ENCODE measurements around the gene MEIS1.

Gene MEIS1

DNA sequence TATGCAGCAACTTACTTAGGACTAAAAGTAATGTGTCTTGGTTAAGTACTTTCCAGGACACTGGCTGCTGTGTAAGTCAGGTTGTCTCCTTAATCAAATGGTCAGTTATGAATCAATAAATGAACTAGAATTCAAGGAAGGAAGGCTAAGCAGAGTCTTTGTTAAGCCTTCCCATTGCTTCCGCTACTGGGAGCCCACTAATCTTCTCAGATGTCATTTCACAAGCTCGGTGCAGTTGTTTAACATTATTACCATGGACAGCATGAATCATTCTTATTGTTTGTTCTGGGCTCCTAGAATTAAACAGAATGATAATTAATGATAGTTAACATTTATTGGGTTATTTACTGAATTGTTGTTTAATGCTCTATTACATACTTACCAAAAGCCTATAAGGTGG is 26.0 kb upstream of the MEIS1 start:
- TF ChIP-seq, protein P1, sequence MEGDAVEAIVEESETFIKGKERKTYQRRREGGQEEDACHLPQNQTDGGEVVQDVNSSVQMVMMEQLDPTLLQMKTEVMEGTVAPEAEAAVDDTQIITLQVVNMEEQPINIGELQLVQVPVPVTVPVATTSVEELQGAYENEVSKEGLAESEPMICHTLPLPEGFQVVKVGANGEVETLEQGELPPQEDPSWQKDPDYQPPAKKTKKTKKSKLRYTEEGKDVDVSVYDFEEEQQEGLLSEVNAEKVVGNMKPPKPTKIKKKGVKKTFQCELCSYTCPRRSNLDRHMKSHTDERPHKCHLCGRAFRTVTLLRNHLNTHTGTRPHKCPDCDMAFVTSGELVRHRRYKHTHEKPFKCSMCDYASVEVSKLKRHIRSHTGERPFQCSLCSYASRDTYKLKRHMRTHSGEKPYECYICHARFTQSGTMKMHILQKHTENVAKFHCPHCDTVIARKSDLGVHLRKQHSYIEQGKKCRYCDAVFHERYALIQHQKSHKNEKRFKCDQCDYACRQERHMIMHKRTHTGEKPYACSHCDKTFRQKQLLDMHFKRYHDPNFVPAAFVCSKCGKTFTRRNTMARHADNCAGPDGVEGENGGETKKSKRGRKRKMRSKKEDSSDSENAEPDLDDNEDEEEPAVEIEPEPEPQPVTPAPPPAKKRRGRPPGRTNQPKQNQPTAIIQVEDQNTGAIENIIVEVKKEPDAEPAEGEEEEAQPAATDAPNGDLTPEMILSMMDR (IDR thresholded peaks at IDR 0.05; ENCODE audit: low read depth, low read length) = no peak
- no peak overlapping the region for H3K4me3 ChIP-seq (ENCODE audit: low read depth, low read length)

DNA sequence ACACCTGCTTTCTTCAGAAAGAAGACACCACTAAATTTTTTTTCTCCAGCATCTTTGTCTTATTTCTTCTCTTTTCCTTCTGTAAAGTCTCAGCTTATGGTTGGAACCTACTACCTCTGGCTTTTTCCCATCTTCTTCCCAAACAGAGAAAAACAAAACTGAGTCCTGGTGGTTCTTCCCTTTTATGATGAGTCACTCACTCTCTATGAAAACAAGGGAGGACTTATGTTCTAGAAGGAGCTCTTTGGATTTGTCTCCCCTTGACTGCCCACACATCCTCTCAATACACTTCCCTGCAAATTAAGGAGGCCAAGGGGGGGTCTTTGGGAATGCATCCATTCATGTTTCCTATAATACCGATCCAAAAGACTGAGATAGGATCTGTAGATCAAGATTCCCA is 22.1 kb upstream of the MEIS1 start:
- H3K4me3 ChIP-seq (ENCODE audit: low read depth, low read length) = no peak overlapping the region
- TF ChIP-seq, protein P1 (IDR thresholded peaks at IDR 0.05; ENCODE audit: low read depth, low read length) = no peak

DNA sequence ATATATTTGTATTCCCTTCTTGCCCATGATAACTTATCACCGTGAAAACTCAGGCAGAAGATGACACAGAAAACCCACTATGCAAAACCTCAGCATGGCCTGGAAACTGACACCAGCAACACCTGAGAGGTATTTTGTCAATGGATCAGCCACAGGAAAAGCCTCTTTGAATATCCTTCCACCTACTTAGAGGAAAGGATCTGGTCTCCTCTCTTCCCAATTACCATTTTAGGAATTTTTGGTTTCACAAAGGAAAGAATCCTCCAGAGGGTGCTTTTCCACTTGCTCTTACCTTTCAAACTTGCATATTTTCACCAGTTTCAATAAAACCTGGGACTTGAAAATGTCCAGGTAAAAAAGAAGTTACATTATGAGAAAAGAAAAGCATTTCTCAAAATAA is 20.0 kb upstream of the MEIS1 start:
- TF ChIP-seq, protein P1 (IDR thresholded peaks at IDR 0.05; ENCODE audit: low read depth, low read length) = no peak
- no peak overlapping the region for H3K4me3 ChIP-seq (ENCODE audit: low read depth, low read length)

DNA sequence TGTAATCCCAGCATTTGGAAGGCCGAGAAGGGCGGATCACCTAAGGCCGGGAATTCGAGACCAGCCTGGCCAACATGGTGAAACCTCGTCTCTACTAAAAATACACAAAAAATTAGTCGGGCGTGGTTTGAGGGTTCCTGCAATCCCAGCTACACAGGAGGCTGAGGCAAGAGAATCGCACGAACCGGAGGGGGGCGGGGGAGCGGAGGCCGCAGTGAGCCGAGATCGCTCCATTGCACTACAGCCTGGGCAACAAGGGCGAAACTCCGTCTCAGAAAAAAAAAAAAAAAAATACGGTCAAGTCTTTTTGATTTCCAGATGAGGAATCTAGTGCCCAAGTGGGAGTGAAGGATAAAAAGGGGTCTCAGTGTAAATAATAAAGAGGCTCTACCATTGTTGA is 16.5 kb upstream of the MEIS1 start:
- no peak overlapping the region for H3K4me3 ChIP-seq (ENCODE audit: low read depth, low read length)
- TF ChIP-seq, protein P1 (IDR thresholded peaks at IDR 0.05; ENCODE audit: low read depth, low read length) = no peak

DNA sequence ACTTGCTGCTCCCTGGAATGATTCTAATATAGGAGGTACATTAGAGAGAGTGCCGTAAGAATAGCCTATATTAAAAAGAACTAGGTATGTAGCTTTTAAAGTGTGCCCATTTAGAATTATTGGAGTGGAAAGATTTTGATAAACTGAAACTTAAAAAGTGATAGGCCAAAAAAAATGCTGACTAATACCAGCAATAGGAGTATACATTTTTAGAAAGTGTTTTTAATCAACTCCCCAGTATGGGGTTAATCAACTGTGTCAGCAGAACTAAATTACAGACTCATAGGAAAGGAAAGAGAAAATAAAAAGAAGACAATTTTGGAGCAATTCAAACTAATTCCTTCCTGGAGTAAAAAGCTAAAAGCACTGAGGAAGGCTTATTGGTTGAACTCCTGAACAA is 13.3 kb upstream of the MEIS1 start:
- TF ChIP-seq, protein P1 (IDR thresholded peaks at IDR 0.05; ENCODE audit: low read depth, low read length) = no peak
- no peak overlapping the region for H3K4me3 ChIP-seq (ENCODE audit: low read depth, low read length)

DNA sequence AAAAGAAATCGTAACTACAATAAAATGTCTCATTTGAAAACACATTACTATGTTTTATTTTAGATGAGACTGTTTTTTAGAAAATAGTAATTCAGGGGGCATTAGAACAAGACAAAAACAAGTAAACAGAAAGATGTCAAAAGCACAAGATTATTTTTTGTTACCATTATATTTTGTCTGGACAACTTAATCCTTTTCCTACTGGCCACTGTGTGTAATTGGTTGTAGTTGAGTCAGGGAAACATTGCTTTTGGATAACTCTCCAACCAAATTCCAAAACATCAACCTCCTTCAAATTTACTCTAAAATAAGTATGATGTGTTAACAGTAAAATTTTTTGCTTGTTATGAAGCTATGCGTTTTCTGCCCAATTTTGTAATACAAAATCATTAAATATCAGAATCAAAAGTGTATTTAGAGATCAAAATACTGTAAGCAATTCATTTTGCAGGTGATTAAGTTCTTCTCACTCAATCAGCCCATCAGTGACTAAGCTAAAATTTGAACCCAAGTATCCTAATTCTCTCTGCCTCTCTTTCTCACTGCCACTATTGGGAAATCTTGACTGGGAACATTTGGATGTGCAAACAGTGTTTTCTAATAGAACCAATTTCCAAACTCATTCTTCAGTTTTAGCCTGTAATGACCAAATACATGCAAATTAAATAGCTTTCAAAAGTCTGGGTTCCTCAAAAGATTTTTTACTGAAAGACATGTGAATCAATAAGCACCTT is 11.4 kb upstream of the MEIS1 start:
- TF ChIP-seq, protein P1 (IDR thresholded peaks at IDR 0.05; ENCODE audit: low read depth, low read length) = no peak
- H3K4me3 ChIP-seq (ENCODE audit: low read depth, low read length) = no peak overlapping the region

DNA sequence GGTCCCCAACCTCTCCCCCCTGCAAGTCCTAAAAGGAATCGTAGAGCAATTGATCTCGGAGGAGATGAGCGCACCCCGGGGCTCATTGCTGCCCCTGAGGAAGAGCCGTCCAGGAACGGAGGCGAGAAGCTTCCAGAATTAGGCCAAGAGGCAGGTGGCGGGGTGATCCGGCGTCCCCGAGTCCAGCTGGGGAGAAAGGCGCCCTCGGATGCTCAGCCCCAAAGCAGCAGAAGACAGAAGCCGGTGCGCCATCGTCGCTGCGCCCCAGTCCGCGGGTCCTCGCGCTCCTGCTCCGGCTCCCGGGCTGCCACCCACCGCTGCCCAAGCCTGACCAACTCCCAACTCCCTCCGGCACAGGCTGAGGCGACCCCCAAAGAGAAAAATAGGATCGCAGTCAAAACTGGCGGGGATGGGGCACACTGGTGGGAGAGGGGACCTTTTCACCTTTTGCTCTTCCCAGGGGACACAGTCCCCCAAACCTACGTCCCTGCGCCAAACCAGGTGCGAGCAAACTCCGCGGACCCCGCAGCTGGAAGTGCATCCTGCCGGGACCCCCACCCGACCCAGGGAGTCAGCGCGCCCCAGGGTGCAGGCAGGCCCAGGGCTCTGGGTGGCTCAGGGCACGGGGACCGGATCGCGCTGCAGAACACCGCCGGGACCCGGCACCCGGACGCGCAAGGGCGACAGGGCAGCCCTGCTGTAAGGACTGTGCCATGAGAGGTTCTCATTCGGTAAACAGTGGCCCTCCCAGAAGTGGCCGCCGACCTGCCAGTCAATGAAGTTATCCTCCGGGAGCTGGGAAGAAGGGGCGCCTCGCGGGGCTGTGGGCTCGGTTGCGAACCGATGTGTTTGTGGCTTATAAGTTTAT is 8.4 kb upstream of the MEIS1 start:
- peak overlapping the region; percentile 50 for H3K4me3 ChIP-seq (ENCODE audit: low read depth, low read length)
- TF ChIP-seq, protein P1 (IDR thresholded peaks at IDR 0.05; ENCODE audit: low read depth, low read length) = no peak

Measured in WI38 (cell line).